WERI-Rb-1 (cell line): ENCODE data around the gene GALNT13.
A peak's percentile ranks its signal among the peaks of the same experiment; 100 is the strongest.

Experiments
- DNase-seq: peaks from one replicate; pipeline ENCODE4 v3.0.0-alpha.2; 2020
- H3K27ac ChIP-seq: fragments of 250-450 bp; sonication (Bioruptor Pico); 2 replicates; pipeline ENCODE4 v1.5.1; 2020; ENCODE audit warnings: mild to moderate bottlenecking, moderate library complexity
- H3K27me3 ChIP-seq: fragments of 250-450 bp; sonication (Bioruptor Pico); 2 replicates; pipeline ENCODE4 v1.5.1; 2021; ENCODE audit warnings: mild to moderate bottlenecking, low read depth, moderate library complexity; ENCODE audit not compliant: insufficient read depth, severe bottlenecking
- H3K36me3 ChIP-seq: fragments of 250-450 bp; sonication (Bioruptor Pico); 2 replicates; pipeline ENCODE4 v1.5.1; 2020; ENCODE audit warnings: mild to moderate bottlenecking, moderate library complexity
- H3K4me3 ChIP-seq: 2 replicates; pipeline ENCODE4 v1.5.1; 2011; ENCODE audit warnings: low read depth, mild to moderate bottlenecking, control low read depth, low read length
- H3K9me3 ChIP-seq: fragments of 250-450 bp; sonication (Bioruptor Pico); 2 replicates; pipeline ENCODE4 v1.5.1; 2021; ENCODE audit warnings: mild to moderate bottlenecking, moderate library complexity; ENCODE audit not compliant: severe bottlenecking
- CTCF ChIP-seq: IDR thresholded peaks from 2 replicates; pipeline ENCODE4 v1.5.1; 2011; ENCODE audit warnings: low read depth, mild to moderate bottlenecking, control low read depth, inconsistent platforms, low read length

The GALNT13 gene

GRCh38 chr2:154400563-154401290 lies 529.0 kb downstream of the GALNT13 start:
- DNase-seq: no peak

GRCh38 chr2:154402213-154402612 lies 530.5 kb downstream of the GALNT13 start:
- no peaks in the 10 kb centered on the region for H3K27me3 ChIP-seq
- DNase-seq: no peak
- 0 out of 2 replicates have a peak, but pooled peaks have one; percentile 13 for TF ChIP-seq CTCF

More at GRCh38 chr2:154400563-154401290, 529.0 kb downstream of the GALNT13 start:
- Histone ChIP-seq H3K9me3 (no peaks in the 10 kb centered on the region), H3K27ac (no peak overlapping the region), H3K27me3 (no peaks in the 10 kb centered on the region), H3K4me3 (peak overlapping the region; percentile 12), H3K36me3 (no peaks in the 10 kb centered on the region)
- no peak for TF ChIP-seq CTCF

GRCh38 chr2:154403242-154403790 lies 531.6 kb downstream of the GALNT13 start:
- Histone ChIP-seq H3K27me3 (no peaks in the 10 kb centered on the region), H3K9me3 (no peaks in the 10 kb centered on the region), H3K4me3 (no peak overlapping the region), H3K27ac (no peak overlapping the region), H3K36me3 (no peaks in the 10 kb centered on the region)
- TF ChIP-seq CTCF: no peak
- no peak for DNase-seq

More at GRCh38 chr2:154402213-154402612, 530.5 kb downstream of the GALNT13 start:
- no peaks in the 10 kb centered on the region for H3K36me3 ChIP-seq
- no peak overlapping the region for H3K4me3 ChIP-seq
- no peaks in the 10 kb centered on the region for H3K9me3 ChIP-seq
- H3K27ac ChIP-seq: no peak overlapping the region

- Histone ChIP-seq H3K36me3 (no peaks in the 10 kb centered on the region), H3K27ac (no peak overlapping the region), H3K27me3 (no peaks in the 10 kb centered on the region), H3K9me3 (no peaks in the 10 kb centered on the region), H3K4me3 (no peak overlapping the region)
- DNase-seq: no peak
- no peak for TF ChIP-seq CTCF
Observed at GRCh38 chr2:154408786-154409185, 537.1 kb downstream of the GALNT13 start.

- H3K36me3 ChIP-seq: no peaks in the 10 kb centered on the region
- H3K4me3 ChIP-seq: no peak overlapping the region
- no peak for DNase-seq
- no peaks in the 10 kb centered on the region for H3K27me3 ChIP-seq
- no peak for TF ChIP-seq CTCF
- no peaks in the 10 kb centered on the region for H3K9me3 ChIP-seq
- no peak overlapping the region for H3K27ac ChIP-seq
Observed at GRCh38 chr2:154422251-154422650, 550.5 kb downstream of the GALNT13 start.
